Panc1 (cell line): Measurements from ENCODE around the gene GRM4. TPM values are rescaled to one million over a fixed set of nuclear protein-coding genes. Genes with fewer than 3 reads are reported as not detected.

Experiments used
- ATAC-seq: fragments of 200-7000 bp; cut with Tn5 transposase; 2 replicates; pipeline ENCODE4 v1.9.1; 2020; ENCODE audit warnings: mild to moderate bottlenecking, moderate library complexity
- Bru-seq: library from RNA; stranded (reverse); fragments of 400-500 nt; gene quantifications from one replicate; lab custom pipeline; 2021; lab: Mats Ljungman, UMichigan
- BruChase-seq, 2 experiments: library from RNA; stranded (reverse); fragments of 400-500 nt; gene quantifications; one replicate each; lab custom pipeline; 2021; lab: Mats Ljungman, UMichigan
- BruUV-seq: library from RNA; stranded (reverse); fragments of 400-500 nt; replicated peaks from 2 replicates; lab custom pipeline; 2021; lab: Mats Ljungman, UMichigan
- CTCF ChIA-PET: fragments of 300-600 bp; sonication (Branson Sonifier 250); formaldehyde crosslinking; loops from one replicate; lab custom pipeline; 2022; ENCODE audit warnings: antibody characterized with exemption; lab: Charles Lee
- POLR2A ChIA-PET: fragments of 300-600 bp; sonication (Branson Sonifier 250); formaldehyde crosslinking; loops from one replicate; lab custom pipeline; 2022; ENCODE audit warnings: antibody characterized with exemption; lab: Charles Lee
- DNase-seq: peaks from one replicate; pipeline ENCODE4 v3.0.0-alpha.2; 2010; ENCODE audit warnings: low read depth, low spot score
- H3K27ac ChIP-seq: 2 replicates; pipeline ENCODE4 v1.5.1; 2011; ENCODE audit warnings: mild to moderate bottlenecking, low read length, inconsistent platforms
- H3K27me3 ChIP-seq: fragments of 200-500 bp; sonication (Bioruptor generic); 2 replicates; pipeline ENCODE4 v1.6.0; 2014; ENCODE audit warnings: low read length, inconsistent platforms; ENCODE audit not compliant: control insufficient read depth, insufficient read depth
- H3K36me3 ChIP-seq: fragments of 200-500 bp; sonication (Bioruptor generic); 2 replicates; pipeline ENCODE4 v1.5.1; 2014; ENCODE audit warnings: inconsistent platforms, mild to moderate bottlenecking, low read length, moderate library complexity; ENCODE audit not compliant: control insufficient read depth, insufficient read depth
- H3K4me1 ChIP-seq: 2 replicates; pipeline ENCODE4 v1.5.1; 2011; ENCODE audit warnings: inconsistent platforms, mild to moderate bottlenecking, low read length, moderate library complexity; ENCODE audit not compliant: control insufficient read depth, insufficient read depth
- H3K4me3 ChIP-seq, 2 experiments: 2 replicates each; pipeline ENCODE4 v1.5.1; 2011 to 2012; ENCODE audit warnings: low read depth in 2 of 2, low read length in 2 of 2, mild to moderate bottlenecking in 2 of 2, inconsistent platforms in 1 of 2, moderate library complexity in 1 of 2
- H3K9me3 ChIP-seq: fragments of 200-500 bp; sonication (Bioruptor generic); 2 replicates; pipeline ENCODE4 v1.5.1; 2014; ENCODE audit warnings: low read depth, mild to moderate bottlenecking, inconsistent platforms, low read length, moderate library complexity; ENCODE audit not compliant: control insufficient read depth, insufficient read depth
- POLR2AphosphoS5 ChIP-seq: IDR thresholded peaks from 2 replicates; pipeline ENCODE4 v1.6.1; 2012; ENCODE audit warnings: mild to moderate bottlenecking, low read depth, low read length, moderate library complexity
- SIN3A ChIP-seq: IDR thresholded peaks from 2 replicates; pipeline ENCODE4 v1.6.1; 2012; ENCODE audit warnings: low read depth, mild to moderate bottlenecking, low read length, moderate library complexity, borderline replicate concordance; ENCODE audit not compliant: insufficient read depth
- TCF7L2 ChIP-seq: IDR thresholded peaks from 2 replicates; pipeline ENCODE4 v1.6.1; 2011; ENCODE audit warnings: mild to moderate bottlenecking, low read depth, low read length, inconsistent platforms
- in situ Hi-C: cut with HindIII; loops from 2 replicates; pipeline ENCODE4 v1.10.0; 2016; ENCODE audit warnings: low sequenced_read_pairs, low pct_unique_long_range_greater_than_20kb
- intact Hi-C: fragments of 100-400 bp; cut with micrococcal nuclease; formaldehyde crosslinking; loops from one replicate; pipeline ENCODE4 v1.10.0; 2022; ENCODE audit not compliant: unreplicated experiment
- long read RNA-seq: library from polyadenylated mRNA; unstranded; transcript quantifications from one replicate; pipeline ENCODE4 v2.0.0, GENCODE V29; 2021; ENCODE audit not compliant: unreplicated experiment
- polyA plus RNA-seq: library from polyadenylated mRNA; unstranded; fragments of >200 nt; gene quantifications from one replicate; pipeline ENCODE4 v1.2.1, GENCODE V29; 2012; ENCODE audit warnings: missing spikeins; ENCODE audit not compliant: insufficient read length
- total RNA-seq: library from RNA; stranded (reverse); gene quantifications from one replicate; pipeline ENCODE4 v1.2.1, GENCODE V29; 2021; ENCODE audit not compliant: unreplicated experiment
- TF ChIP-seq, protein P1 (sequence below): fragments of 450-650 bp; IDR thresholded peaks from 2 replicates; pipeline ENCODE4 v1.5.1; 2017; ENCODE audit warnings: mild to moderate bottlenecking

Gene GRM4
- total RNA-seq: 1.3 TPM
- 1.5 TPM for polyA plus RNA-seq
- Bru-seq, nascent RNA: percentile 28 among the genes with signal in this experiment
- BruChase-seq, experiment 1, labeled RNA remaining after a 2-hour chase: percentile 28 among the genes with signal in this experiment
- percentile 32 among the genes with signal in this experiment for BruChase-seq, experiment 2, labeled RNA remaining after a 6-hour chase
- long read RNA-seq, partial matches to known transcripts: 3 of 3 reads
- long read RNA-seq, other reads (novel, unspliced or antisense): 0 of 3 reads

DNA sequence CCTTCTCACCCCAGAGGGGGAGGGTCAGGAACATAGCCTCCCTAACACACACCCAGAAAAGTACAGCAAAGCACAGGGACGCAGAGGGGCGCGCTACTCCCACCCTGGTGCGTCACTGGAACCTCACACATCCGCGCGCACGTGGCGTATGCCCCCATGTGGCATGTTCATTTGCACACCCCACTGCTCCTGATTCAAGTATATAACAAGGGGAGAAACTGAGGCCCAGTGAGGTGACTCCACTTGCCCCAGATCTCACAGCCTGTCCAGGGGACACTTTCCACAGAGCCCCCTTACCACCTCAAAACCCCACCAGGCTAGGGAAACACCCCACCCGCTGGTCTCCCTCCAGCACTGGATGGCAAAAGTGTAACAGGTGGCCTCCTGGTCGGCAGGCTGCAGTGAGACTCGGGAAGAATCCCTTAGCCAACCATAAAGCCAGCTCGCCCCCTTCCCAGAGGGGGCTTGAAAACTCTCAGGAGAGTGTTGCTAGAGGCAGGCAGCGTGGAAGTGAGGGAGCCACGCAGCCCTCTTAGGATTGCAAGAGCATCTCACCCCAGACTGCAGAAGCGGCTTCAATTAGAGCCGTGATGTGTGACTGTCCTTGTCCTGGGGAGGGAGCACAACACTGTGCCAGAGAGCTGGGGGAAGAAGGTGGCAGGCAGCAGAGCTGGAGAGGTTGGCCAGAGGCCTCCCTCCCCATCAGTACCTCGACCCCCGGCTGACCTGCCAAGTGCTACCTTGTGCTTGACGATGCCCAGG is at the start of gene GRM4:
TSS of gene GRM4 (minus strand) at position 67 of the 762 bp plus-strand sequence. CDS start 12,591 bp downstream, outside the sequence.
- H3K9me3 ChIP-seq: no peaks in the 10 kb centered on the region
- no peak within 1 kb of the TSS for H3K27ac ChIP-seq
- no peaks in the 10 kb centered on the region; the same call in 1 of the 2 replicates for H3K27me3 ChIP-seq
- ATAC-seq: no peak
- TF ChIP-seq POLR2AphosphoS5 (no peak), SIN3A (no peak)
- TF ChIP-seq, protein P1, sequence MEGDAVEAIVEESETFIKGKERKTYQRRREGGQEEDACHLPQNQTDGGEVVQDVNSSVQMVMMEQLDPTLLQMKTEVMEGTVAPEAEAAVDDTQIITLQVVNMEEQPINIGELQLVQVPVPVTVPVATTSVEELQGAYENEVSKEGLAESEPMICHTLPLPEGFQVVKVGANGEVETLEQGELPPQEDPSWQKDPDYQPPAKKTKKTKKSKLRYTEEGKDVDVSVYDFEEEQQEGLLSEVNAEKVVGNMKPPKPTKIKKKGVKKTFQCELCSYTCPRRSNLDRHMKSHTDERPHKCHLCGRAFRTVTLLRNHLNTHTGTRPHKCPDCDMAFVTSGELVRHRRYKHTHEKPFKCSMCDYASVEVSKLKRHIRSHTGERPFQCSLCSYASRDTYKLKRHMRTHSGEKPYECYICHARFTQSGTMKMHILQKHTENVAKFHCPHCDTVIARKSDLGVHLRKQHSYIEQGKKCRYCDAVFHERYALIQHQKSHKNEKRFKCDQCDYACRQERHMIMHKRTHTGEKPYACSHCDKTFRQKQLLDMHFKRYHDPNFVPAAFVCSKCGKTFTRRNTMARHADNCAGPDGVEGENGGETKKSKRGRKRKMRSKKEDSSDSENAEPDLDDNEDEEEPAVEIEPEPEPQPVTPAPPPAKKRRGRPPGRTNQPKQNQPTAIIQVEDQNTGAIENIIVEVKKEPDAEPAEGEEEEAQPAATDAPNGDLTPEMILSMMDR: peak; percentile 40
- no TSS peak for BruUV-seq
- H3K4me1 ChIP-seq: peaks cover 5% of the 10 kb centered on the region; the same call in 1 of the 2 replicates
- intact Hi-C loops: no loop called here
- ChIA-PET CTCF (interaction anchor here (0.6 to 1.2 kb wide), 4 partner anchors 9 to 735 kb away, joined by 3 to 7 read pairs (median 4); no protein-coding TSS in a partner anchor), POLR2A (interaction anchor here (0.6 to 0.7 kb wide), 2 partner anchors 8 to 10 kb away, joined by 3 read pairs; no protein-coding TSS in a partner anchor)
- no peaks in the 10 kb centered on the region for H3K36me3 ChIP-seq
- no peak for DNase-seq
- peak within 1 kb of the TSS; percentile 44 to 46 for H3K4me3 ChIP-seq
- in situ Hi-C loops: no loop called here

DNA sequence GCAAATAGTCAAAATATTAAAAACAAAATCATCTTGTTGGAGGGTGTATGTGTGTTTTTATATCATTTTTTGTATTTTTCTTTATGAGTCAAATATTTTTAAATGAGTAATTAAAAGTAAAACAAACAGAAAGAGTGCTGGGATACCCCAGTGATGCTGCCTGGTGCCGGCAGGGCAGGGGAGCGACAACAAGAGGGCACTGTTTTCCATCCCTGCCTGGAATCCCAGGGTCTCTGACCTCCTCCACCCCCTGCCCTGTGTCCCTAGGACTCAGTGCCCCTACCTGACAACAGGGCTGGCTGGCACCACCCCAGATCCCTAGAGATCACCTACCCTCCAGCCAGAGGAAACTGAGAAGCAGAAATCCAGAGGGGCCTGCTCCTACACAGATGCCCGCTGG is 48.9 kb upstream of the GRM4 start:
- no peak for DNase-seq
- Histone ChIP-seq H3K9me3 (no peaks in the 10 kb centered on the region), H3K4me1 (no peaks in the 10 kb centered on the region), H3K27me3 (no peaks in the 10 kb centered on the region), H3K27ac (no peak overlapping the region), H3K36me3 (no peaks in the 10 kb centered on the region), H3K4me3 (no peak overlapping the region)
- in situ Hi-C loops (no loop called here), intact Hi-C loops (loop anchor here (5.0 kb wide), 1 partner anchor 48 kb away; no protein-coding TSS in a partner anchor)
- TF ChIP-seq, protein P1: peak; percentile 50
- TF ChIP-seq TCF7L2: no peak
- CTCF ChIA-PET: interaction anchor here (0.6 to 1.5 kb wide), 2 partner anchors 31 to 221 kb away, joined by 7 to 15 read pairs; no protein-coding TSS in a partner anchor
- no peak for ATAC-seq
- no TSS peak for BruUV-seq
- POLR2A ChIA-PET: interaction anchor here (0.7 kb wide), 1 partner anchor 1297 kb away, joined by 6 read pairs; no protein-coding TSS in a partner anchor

DNA sequence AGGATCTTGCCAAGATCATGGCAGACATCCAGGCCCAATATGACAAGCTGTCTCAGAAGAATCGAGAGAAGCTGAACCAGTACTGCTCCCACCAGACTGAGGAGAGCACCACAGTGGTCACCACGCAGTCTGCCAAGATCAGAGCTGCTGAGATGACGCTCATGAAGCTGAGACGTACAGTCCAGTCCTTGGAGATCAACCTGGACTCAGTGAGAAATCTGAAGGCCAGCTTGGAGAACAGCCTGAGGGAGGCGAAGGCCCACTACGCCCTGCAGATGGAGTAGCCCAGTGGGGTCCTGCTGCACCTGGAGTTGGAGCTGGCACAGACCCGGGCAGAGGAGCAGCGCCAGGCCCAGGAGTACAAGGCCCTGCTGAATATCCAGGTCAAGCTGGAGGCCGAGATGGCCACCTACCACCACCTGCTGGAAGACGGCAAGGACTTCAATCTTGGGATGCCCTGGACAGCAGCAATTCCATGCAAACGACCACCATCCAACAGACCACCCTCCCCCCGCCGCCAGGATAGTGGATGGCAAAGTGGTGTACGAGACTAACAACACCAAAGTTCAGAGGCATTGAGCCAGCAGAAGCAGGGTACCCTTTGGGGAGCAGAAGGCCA is 44.7 kb upstream of the GRM4 start:
- CTCF ChIA-PET: interaction anchor here (0.5 to 1.4 kb wide), 2 partner anchors 27 to 104 kb away, joined by 3 to 4 read pairs; no protein-coding TSS in a partner anchor
- intact Hi-C loops: no loop called here

More for the DNA sequence above, 44.7 kb upstream of the GRM4 start:
- Histone ChIP-seq H3K9me3 (no peaks in the 10 kb centered on the region), H3K4me1 (no peaks in the 10 kb centered on the region), H3K27me3 (no peaks in the 10 kb centered on the region), H3K4me3 (no peak overlapping the region), H3K27ac (no peak overlapping the region), H3K36me3 (no peaks in the 10 kb centered on the region)
- BruUV-seq: no TSS peak
- TF ChIP-seq SIN3A: no peak
- no peak for TF ChIP-seq POLR2AphosphoS5
- ATAC-seq (no peak), DNase-seq (no peak)
- in situ Hi-C loops: no loop called here
- POLR2A ChIA-PET: no interaction called here
